SH-SY5Y (cell line): ENCODE data around the gene CLEC14A.

Experiments used
- GATA2 ChIP-seq: IDR thresholded peaks from 2 replicates; pipeline ENCODE4 v1.6.1; 2011; ENCODE audit warnings: mild to moderate bottlenecking, low read depth, low read length
- GATA3 ChIP-seq: IDR thresholded peaks from 2 replicates; pipeline ENCODE4 v1.6.1; 2011; ENCODE audit warnings: low read depth, mild to moderate bottlenecking, low read length, moderate library complexity

DNA sequence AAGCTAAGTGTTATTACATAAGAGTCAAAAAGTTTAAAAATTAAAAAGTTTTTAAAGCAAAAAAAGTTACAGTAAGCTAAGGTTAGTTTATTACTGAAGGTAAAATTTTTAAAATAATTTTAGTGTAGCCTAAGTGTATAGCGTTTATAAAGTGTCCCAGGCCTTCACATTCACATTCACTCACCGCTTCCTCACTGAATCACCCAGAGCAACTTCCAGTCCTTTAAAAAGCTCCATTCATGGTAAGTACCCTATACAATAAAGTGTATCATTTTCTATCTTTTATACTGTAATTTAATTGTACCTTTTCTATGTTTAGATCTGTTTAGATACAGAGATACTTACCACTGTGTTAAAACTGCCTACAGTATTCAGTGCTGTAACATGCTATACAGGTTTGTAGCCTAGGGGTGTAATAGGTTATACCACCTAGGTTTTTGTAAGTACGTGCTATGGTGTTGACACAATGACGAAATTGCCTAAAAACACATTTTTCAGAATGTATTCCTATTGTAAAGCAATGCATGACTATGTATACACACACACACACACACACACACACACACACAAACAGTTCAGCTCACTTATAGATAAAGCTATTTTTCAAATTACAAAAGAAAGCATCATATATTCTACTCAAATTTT lies 3.7 kb downstream of the CLEC14A start:
- TF ChIP-seq GATA3: no peak
- no peak for TF ChIP-seq GATA2
